GM19240 (cell line): ENCODE results near the gene WNT7B.

ENCODE experiments used
- DNase-seq: peaks from one replicate; pipeline ENCODE4 v3.0.0; 2011; ENCODE audit warnings: low spot score; ENCODE audit not compliant: insufficient read length

Gene WNT7B

GRCh38 chr22:45996241-45997076, 19.5 kb upstream of the WNT7B start:
- DNase-seq: no peak

DNA sequence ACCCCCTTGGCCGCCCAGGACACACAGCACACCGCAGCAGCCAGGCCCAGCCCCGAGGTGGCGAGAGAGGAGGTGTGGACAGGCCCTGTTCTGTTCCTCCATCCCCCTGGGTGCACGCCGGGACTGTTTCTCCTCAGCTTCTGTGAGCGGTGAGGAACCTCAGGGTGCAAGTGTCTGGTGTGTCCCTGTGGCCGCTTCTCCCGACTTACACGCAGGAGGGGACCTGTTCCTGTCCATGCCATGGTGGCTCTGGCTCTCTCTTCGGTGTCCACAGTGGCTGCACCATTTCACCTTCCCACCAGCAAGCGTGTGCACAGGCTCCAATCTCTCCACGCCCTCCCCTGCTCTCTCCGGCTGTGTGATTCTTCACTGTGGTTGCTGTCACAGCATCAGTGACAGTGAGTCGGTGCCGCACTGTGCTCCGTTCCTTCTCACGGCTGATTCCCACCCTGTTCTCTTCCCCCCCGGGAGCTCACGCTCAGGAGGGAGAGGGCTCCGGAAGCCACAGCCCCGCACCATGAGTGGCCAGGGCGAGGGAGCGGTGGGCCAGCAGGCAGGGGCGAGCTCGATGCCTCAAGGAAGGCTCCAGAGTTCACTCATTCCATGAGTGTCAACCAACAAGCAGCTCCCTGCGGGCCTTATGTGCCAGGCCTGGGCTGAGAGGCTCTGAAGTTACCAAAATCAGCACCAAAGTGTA, 18.6 kb upstream of the WNT7B start:
- DNase-seq: no peak

DNA sequence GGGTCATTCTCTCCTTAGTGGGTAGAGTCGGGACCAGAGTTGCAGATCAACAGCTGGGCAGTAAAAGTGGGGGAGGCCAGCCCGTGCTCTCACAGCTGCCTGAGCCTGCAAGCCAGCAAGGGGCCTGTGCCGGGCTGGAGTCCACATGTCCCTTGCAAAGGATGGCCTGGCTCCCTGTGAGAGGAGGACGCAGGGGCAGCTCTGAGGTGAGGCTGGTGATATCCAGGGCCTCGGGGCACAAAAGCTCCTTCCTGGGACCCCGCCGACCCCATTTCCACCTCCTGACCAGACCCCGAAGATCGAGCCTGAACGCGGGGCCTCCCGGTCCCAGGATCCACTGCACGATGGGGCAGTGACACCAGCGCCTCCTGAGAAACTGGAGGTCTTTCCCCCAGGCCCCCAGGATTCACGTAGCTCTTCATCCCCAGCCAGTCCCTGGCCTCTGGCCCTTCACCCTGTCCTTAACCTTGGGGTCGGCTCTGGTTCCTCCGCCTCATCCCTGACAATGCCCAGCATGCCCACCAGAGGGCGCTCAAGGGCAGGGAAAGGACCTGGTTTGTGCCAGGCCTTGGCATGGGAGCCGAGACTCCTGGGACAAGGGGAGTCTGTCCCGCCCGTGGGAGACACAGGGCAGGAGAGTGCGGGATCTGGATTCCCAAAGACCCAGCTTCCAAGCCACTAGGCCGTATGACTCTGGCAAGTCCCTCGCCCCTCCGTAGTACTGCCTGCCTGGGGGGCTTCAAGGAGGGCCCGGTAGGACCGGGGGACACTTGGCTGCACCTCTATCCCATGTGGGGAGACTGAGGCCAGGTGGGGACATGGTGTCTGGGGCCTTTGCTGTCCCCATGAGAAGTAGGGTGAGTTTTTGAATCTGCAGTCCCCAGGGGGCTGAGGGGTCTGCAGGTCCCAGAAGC, 17.8 kb upstream of the WNT7B start:
- peak; percentile 54 for DNase-seq

DNA sequence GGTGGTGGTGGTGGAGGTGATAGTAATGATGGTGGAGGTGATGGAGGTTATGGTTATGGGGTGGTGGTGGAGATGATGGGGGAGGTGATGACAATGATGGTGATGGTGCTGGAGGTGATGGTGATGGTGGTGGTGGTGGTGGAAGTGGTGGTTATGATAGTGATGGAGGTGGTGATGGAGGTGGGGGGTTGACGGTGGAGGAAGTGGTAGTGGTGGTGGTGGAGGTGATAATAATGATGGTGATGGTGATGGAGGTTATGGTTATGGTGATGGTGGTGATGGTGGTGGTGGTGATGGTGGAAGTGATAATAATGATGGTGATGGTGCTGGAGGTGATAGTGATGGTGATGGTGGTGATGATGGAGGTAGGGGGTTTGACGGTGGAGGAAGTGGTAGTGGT, 16.9 kb upstream of the WNT7B start:
- no peak for DNase-seq

DNA sequence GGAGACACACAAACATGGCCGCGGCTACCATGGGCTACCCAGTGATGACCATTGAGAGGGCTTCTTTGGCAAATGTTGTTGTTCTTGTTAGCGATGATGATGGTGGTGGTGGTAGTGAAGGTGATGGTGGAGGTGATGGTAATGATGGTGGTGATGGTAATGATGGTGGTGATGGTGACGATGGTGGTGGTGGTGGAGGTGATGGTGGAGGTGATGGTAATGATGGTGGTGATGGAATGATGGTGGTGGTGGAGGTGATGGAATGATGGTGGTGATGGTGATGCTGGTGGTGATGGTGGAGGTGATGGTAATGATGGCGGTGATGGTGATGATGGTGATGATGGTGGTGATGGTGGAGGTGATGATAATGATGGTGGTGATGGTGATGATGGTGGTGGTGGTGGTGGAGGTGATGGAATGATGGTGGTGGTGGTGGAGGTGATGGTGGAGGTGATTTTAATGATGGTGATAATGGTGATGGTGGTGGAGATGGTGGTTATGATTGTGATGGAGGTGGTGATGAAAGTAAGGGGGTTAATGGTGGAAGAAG, 16.3 kb upstream of the WNT7B start:
- DNase-seq: no peak

GRCh38 chr22:45992737-45993136, 15.8 kb upstream of the WNT7B start:
- DNase-seq: no peak

- DNase-seq: no peak
Observed at GRCh38 chr22:45991098-45991497, 14.1 kb upstream of the WNT7B start.

- DNase-seq: no peak
Observed at GRCh38 chr22:45987136-45987861, 10.3 kb upstream of the WNT7B start.

GRCh38 chr22:45984316-45984916, 7.5 kb upstream of the WNT7B start:
- no peak for DNase-seq

GRCh38 chr22:45983797-45984196, 6.8 kb upstream of the WNT7B start:
- DNase-seq: no peak

- no peak for DNase-seq
Observed at GRCh38 chr22:45980761-45981160, 3.8 kb upstream of the WNT7B start.

- DNase-seq: no peak
Observed at GRCh38 chr22:45980268-45980570, 3.3 kb upstream of the WNT7B start.

- no peak for DNase-seq
Observed at GRCh38 chr22:45978275-45978713, 1.3 kb upstream of the WNT7B start.

GRCh38 chr22:45977551-45978274, 751 bp upstream of the WNT7B start:
- no peak for DNase-seq

DNA sequence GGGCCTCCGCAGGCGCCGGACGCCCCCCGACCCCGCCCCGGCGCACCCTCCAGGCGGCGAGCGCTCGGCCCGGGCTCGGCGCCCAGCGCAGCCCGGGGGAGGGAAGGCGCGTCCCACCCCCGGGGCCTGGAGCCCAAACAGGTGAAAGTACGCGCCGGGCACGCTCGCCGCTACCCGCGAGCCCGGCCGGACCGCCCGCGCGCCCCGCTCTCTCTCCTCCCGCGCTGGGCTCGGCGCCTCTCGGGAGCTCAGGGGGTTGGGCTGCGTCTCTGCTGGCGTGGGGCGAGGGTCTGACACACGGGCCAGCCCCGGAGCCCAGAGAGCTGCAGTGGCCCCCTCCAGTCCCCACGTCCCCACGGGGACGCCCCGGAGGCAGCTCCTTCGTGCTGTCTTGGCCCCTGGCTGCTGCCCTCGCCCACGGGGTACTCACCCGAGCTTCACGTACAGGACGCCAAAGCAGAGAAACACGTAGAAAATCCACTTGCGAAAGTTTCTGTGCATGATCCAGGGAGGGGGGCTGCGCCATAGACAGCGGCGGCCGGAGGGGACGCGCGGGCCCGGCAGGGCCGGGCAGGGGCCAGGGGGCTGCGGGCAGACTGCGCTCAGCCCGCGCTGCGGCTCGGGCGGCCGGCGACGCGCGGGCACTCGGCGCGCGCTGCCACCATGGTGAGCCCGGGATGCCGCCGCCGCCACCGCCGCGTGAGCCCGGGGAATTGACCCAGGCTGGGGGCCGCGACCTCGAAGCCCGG, 534 bp downstream of the WNT7B start:
- no peak for DNase-seq

GRCh38 chr22:45975164-45976161, 1.5 kb downstream of the WNT7B start:
- no peak for DNase-seq

DNA sequence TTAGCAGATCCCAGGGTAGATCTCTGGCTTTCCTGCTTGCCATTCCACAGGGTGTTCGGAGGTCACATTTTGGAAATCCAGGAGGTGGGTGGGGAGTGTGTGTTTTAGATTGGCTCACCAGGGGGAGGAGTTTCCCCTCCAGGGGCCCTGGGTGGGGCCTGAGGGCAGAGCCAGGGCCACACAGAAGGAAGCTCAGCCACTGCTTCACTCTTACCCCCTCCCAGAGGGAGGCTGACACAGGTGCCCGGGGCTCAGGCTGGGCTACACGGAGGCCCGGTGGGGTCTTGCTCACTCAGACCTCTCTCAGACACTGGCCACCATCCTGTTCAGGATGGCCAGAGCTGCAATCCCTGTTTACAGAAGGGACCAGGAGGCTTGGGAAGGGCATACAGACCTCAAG, 2.5 kb downstream of the WNT7B start:
- no peak for DNase-seq

DNA sequence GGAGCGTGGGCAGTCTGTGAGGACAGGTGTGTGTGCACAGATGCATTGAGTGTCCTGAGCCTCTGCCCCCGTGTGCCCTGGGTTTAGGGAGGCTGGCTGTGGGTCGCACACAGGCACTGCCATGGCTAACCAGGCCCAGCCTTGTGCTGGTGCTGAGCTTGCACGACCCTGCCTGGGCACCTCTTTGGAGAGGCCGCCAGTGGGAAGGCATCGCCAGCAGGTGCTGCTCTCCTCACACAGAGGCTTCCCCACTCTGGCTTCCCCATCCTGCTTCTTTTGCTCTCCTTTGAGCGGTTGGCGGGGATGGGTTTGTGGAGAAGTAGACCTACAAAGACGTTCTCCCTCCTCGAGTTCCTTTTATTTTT, 4.1 kb downstream of the WNT7B start:
- DNase-seq: no peak
